Stomach smooth muscle (tissue), 2 donors: Measurements from ENCODE around the gene SPTB.

ENCODE experiments used
- H3K27ac ChIP-seq: one replicate; pipeline ENCODE4 v1.7.0; 2013; ENCODE audit warnings: mild to moderate bottlenecking, low read length, inconsistent platforms
- H3K27me3 ChIP-seq, 2 donors: one replicate each; pipeline ENCODE4 v1.7.0; 2013; ENCODE audit warnings: low read length in 2 of 2; ENCODE audit not compliant: insufficient read depth in 2 of 2, control insufficient read depth in 1 of 2
- H3K36me3 ChIP-seq, 2 donors: one replicate each; pipeline ENCODE4 v1.7.0; 2013; ENCODE audit warnings: low read length in 2 of 2; ENCODE audit not compliant: control insufficient read depth in 2 of 2, insufficient read depth in 2 of 2
- H3K4me1 ChIP-seq: one replicate; pipeline ENCODE4 v1.7.0; 2013; ENCODE audit warnings: low read length; ENCODE audit not compliant: control insufficient read depth, insufficient read depth
- H3K4me3 ChIP-seq, 2 donors: one replicate each; pipeline ENCODE4 v1.7.0; 2013; ENCODE audit warnings: low read length in 2 of 2
- H3K9ac ChIP-seq, 2 donors: one replicate each; pipeline ENCODE4 v1.7.0; 2013; ENCODE audit warnings: low read length in 2 of 2, mild to moderate bottlenecking in 1 of 2
- H3K9me3 ChIP-seq, 2 donors: one replicate each; pipeline ENCODE4 v1.7.0; 2013; ENCODE audit warnings: low read length in 2 of 2; ENCODE audit not compliant: control insufficient read depth in 2 of 2
- donor health status: healthy.
- donor health status: Pancreatic carcinoma.

SPTB gene

DNA sequence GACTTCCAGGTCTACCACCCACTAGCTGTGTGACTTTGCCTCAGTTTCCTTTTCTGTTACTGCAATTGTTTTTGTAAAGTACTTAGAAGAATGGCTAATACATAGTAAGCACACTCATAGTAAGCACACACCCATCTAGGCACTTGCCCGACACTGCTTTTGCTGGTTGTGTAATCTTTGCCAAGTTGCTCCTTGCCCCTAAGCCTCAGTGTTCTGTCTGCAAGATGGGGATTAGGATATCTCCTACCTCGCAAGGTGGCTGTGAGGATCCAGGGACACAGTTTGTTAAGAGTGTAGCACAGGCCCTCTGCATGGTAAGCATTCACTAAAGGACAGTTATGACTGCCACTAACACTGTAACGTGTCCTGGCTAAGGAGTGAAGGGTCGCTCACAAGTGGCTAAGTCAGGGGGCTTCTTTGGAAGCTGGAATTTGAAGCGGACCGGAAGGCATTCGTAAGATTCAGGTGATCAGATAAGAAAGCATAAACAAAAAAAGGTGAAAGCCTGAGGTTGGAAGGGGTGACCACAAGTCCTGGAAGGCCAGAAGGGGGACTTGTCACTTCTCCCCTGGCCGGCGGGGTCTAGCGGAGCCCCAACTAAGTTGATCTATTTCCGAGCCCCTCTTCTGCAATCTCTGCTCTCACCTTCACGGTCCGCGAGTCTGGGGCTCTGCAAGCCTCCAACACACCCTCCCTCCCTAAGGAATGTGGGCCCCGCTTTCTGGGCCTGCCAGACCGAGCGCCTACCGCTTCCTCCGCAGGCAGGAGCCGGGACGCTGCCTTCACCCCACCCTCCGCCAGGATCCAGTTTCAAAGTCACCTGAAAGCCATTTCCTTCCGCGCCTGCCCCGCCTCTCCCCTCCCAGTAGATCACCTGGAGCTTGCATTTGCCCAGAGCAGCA is 177.0 kb downstream of the SPTB start:
- Histone ChIP-seq H3K36me3 (no peaks in the 10 kb centered on the region), H3K27ac (no peak overlapping the region), H3K9me3 (no peaks in the 10 kb centered on the region), H3K27me3 (no peaks in the 10 kb centered on the region), H3K9ac (no peak overlapping the region), H3K4me3 (no peak overlapping the region), H3K4me1 (peaks cover 35% of the 10 kb centered on the region)

DNA sequence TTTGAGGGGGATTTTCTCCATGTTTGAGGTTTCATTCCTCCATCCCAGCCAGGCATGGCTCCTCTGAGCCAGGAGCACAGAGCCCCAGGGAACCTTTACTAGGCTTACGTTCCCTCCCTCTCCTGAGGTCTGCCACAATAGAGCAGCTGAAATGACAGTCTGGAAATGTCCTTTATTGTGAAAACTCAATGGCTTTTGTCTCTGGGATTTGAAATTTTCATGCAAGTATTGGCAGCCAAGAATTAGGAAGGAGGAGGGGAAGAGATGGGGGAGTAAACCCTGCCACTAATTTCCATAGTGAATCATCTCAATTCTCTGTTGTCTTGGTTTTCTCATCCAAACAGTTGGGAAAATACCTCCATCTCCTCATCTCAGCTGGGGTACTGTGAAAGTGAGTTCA is 178.0 kb downstream of the SPTB start:
- no peak overlapping the region for H3K9ac ChIP-seq
- peaks cover 27% of the 10 kb centered on the region for H3K4me1 ChIP-seq

DNA sequence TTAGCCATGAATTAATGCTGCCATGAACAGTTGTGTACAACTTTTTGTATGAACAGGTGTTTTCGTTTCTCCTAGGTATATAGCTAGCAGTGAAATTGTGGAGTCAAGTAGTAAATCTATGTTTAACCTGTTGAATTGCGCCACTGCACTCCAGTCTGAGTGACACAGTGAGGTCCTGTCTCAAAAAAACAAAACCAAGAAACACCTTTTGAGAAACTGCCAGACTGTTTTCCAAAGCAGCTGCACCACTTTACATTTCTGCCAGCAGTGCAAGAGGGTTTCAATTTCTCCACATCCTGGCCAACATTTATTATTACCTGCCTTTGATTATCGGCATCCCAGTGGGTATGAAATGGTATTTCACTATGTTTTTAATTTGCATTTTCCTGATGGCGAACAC is 178.8 kb downstream of the SPTB start:
- H3K36me3 ChIP-seq, result no peaks in the 10 kb centered on the region
- peaks cover 20% of the 10 kb centered on the region for H3K4me1 ChIP-seq
- no peak overlapping the region for H3K9ac ChIP-seq
- H3K27ac ChIP-seq, result no peak overlapping the region
- no peak overlapping the region for H3K4me3 ChIP-seq
- no peaks in the 10 kb centered on the region for H3K9me3 ChIP-seq
- no peaks in the 10 kb centered on the region for H3K27me3 ChIP-seq

More for the DNA sequence above, 178.0 kb downstream of the SPTB start:
- Histone ChIP-seq H3K36me3 (no peaks in the 10 kb centered on the region), H3K27me3 (no peaks in the 10 kb centered on the region), H3K27ac (no peak overlapping the region), H3K4me3 (no peak overlapping the region), H3K9me3 (no peaks in the 10 kb centered on the region)

DNA sequence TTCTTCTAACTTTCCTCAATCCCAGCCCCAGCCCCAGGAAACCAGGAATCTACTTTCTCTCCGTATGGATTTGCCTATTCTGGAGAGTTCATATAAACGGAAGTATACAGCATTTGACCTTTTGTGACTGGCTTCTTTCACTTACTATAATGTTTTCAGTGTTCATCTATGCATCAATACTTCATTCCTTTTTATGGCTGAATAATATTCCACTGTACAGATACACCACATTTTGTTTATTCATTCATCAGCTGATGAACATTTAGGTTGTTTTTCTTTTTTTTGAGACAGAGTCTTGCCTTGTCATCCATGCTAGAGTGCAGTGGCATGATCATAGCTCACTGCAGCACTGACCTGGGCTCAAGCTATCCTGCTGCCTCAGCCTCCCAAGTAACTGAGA is 179.4 kb downstream of the SPTB start:
- Histone ChIP-seq H3K4me1 (peaks cover 13% of the 10 kb centered on the region), H3K27ac (no peak overlapping the region), H3K27me3 (no peaks in the 10 kb centered on the region), H3K36me3 (no peaks in the 10 kb centered on the region), H3K9ac (no peak overlapping the region), H3K4me3 (no peak overlapping the region), H3K9me3 (no peaks in the 10 kb centered on the region)

DNA sequence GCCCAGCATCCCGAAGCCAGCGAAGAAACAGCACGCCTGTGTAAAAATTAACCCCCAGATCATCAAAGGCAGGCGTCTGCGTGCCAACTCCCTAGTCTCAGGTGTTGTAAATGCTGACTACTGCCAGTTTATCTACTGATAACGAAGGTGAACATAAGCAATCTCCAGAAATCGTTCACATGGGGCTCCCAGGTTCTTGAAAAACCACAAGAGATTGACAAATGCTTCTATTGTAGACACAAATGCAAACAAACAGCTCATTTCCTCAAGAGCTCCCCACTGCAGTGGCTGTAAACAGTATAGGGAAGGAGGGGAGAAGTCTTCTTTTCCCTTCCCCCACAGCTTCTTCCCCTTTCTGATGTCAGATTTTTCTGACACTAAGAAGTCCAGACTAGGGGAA is 180.8 kb downstream of the SPTB start:
- no peak overlapping the region for H3K9ac ChIP-seq
- no peak overlapping the region for H3K27ac ChIP-seq
- H3K36me3 ChIP-seq, result no peaks in the 10 kb centered on the region

DNA sequence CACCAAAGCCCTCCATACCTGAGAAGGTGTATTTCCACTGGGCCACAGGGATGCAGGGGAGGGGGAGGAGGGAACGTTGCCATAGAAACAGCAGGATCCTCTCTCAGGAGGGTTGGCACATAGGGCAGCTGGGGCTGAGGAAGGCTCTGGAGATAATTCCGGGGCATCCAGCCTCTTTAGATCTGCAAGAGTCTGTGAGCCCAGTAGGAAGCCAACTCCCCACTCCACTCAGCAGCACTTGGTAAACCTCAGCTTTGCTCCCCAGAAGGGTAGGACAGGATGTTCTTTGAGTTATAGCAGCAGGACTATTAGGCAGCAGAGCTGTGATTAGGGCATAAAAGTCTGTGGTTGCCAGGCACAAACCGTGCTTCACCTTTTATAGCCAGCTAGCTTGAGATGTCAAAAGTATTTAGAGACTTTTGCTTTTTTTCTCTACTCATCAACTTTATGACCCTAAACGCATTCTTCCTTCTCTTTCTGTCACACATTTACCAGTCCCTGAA is 183.3 kb downstream of the SPTB start:
- H3K27ac ChIP-seq, result no peak overlapping the region
- no peak overlapping the region for H3K4me3 ChIP-seq
- H3K36me3 ChIP-seq, result no peaks in the 10 kb centered on the region
- no peaks in the 10 kb centered on the region for H3K27me3 ChIP-seq
- no peak overlapping the region for H3K9ac ChIP-seq
- no peaks in the 10 kb centered on the region for H3K9me3 ChIP-seq
- peaks cover 10% of the 10 kb centered on the region for H3K4me1 ChIP-seq

More for the DNA sequence above, 180.8 kb downstream of the SPTB start:
- H3K4me3 ChIP-seq, result no peak overlapping the region
- H3K4me1 ChIP-seq, result peaks cover 9% of the 10 kb centered on the region
- no peaks in the 10 kb centered on the region for H3K9me3 ChIP-seq
- no peaks in the 10 kb centered on the region for H3K27me3 ChIP-seq
